Activated T-helper 1 cell treated with Interleukin-2 at 50 U/mL for 16 hours (primary cell): ENCODE data around the gene SCN7A.
"Not testable (repeated sequence)": the region's sequence is repeated elsewhere in the genome, so short reads cannot be mapped to it uniquely, and the experiment has no call there.

Source experiments
- DNase-seq: peaks from one replicate; pipeline ENCODE4 v3.0.0-alpha.2; 2020; ENCODE audit warnings: low read depth

SCN7A gene

GRCh38 chr2:166454006-166454595 is 39.9 kb downstream of the SCN7A start:
- DNase-seq: no peak

DNA sequence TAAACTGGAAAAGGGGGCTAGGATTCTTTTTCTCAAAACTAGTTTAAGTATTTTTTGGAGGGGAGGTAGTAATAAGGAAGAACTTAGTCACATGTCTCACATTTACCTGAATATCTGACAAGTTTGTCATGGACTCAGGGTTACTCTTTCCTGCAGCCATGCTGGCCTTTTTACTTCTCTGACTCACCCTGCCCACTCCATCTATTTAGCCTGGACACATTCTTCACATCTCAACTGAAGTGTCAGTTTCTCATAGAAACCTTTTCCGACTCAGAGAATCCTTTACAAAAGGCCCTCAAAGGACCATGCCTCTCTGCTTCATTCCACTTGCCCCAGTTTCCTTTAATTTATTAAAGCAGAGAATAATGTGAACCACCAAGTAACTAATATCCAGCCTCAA is 42.6 kb downstream of the SCN7A start:
- DNase-seq: no peak

GRCh38 chr2:166449439-166449838 is 44.6 kb downstream of the SCN7A start:
- no peak for DNase-seq

DNA sequence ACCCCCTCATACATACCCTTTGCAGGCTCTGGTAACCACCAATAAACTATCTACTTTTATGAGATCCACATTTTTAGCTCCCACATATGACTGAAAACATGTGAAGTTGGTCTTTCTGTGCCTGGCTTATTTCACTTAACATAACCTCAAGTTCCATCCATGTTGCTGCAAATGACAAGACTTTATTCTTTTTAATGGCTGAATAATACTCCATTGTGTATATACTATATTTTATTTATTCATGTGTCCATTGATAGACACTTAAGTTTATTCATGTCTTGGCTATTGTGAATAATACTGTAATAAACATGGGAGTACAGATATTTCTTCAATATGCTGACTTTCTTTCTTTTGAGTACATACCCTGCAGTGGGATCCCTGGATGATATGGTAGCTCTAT is 45.9 kb downstream of the SCN7A start:
- DNase-seq: no peak

- DNase-seq: no peak
Measured at GRCh38 chr2:166444306-166444705, 49.7 kb downstream of the SCN7A start.

- no peak for DNase-seq
Measured at GRCh38 chr2:166440313-166440712, 53.7 kb downstream of the SCN7A start.

- no peak for DNase-seq
Measured at GRCh38 chr2:166439078-166439477, 55.0 kb downstream of the SCN7A start.

DNA sequence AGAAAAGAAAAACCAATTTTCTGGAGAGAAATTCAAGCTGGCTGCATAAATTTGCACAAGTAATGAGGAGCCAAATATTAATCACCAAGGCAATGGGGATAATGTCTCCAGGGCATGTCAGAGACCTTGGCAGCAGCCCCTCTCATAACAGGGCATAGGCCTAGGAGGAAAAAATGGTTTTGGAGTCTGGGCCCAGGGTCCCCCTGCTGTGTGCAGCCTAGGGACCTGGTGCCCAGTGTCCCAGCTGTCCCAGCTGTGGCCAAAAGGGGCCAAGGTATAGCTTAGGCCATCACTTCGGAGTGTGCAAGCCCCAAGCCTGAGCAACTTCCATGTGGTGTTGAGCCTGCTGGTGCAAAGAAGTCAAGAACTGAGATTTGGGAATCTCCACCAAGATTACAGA is 57.1 kb downstream of the SCN7A start:
- no peak for DNase-seq

- DNase-seq: no peak
Measured at GRCh38 chr2:166436189-166436588, 57.9 kb downstream of the SCN7A start.

DNA sequence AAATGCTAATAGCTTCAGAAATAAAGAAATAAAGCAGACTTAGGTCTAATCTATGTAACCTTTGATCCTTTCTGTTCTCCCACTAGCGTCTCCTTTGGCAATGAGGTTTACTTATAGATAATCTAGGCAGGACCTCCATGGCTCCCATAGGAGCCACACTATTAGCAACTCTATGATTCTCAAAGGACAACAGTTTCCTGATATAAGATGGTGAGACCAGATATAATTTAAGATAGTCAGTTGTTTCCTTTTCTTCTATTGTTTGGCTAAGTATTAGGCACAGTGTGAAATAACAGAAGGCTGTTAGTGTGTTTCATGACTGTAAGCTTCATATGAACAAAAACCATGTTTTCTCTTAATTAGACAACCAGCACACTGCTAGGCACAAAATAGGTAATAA is 59.6 kb downstream of the SCN7A start:
- no peak for DNase-seq

DNA sequence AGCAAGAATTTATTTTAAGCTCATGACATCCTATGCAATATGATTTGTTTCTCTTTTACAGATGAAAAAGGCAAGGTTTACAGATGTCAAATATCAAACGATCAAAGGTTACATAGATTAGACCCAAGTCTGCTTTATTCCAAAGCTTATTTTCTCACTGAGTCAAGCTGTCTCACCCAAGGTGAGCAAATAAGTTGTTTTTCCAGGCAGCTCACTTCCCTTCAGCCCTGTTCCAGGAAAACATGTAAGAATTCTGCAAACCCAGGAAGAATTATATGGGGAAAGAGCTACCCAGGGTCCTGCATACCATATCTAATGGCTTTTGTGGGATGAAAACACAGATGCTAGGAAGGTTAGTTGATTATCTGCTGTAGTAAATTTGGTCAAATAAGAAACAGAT is 60.6 kb downstream of the SCN7A start:
- no peak for DNase-seq

DNA sequence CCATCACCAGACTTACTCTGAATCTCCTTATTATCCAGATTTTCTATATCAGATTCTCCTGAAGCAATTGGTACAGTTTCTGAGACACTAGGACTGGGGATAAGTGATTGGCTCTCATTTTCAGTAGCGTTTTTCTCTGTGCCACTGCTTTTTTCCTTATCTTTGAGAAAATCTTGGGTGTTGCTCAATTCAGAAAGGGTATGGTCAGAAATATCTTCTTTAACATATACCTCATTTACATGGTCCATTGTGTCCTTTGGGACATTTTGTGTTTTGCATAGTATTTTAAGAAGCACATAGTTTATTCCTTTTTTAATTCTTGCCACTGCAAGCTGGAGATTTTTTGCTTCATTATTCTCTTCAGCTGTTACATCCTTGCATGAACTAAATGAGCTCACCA is 61.7 kb downstream of the SCN7A start:
- no peak for DNase-seq

DNA sequence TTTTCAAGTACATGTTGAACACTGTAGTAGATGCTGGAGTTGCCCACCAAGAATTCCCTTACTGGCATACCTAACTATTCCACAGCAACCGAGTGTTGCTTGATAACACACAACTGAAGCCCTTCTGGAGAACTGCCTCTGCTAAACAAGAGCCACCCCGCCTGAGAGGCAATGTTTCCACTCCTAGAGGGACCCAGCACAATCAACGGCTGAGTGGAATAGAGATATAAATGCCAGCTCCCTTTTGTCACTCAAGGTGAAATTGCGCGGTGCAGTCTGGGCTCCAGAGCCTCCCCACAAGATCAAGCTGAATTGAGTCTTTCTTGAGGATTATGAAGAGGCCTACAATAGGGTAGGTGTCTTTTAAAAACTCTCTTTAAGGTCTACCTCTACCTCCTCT is 69.2 kb downstream of the SCN7A start:
- no peak for DNase-seq

- DNase-seq: no peak
Measured at GRCh38 chr2:166419616-166419934, 74.5 kb downstream of the SCN7A start.

GRCh38 chr2:166418853-166419615 is 75.0 kb downstream of the SCN7A start:
- DNase-seq: no peak

DNA sequence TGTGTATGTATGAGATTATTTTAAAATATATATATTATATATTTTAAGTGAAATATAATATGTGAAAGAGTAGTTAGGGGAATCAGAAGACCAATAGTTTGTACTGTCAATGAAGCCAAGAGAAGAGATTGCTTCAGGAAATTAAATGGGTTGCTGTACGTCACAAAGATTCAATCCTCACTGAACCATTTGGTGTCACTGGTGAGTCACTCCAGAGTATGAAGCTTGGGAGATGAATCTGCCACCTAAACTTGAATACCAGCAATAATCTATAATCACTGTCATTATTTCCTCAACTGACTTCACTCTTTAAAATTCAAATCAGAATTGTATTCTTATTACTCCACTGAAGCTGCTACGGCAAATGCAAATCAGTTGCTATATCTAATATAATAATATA is 76.4 kb downstream of the SCN7A start:
- no peak for DNase-seq

GRCh38 chr2:166413255-166413654 is 80.8 kb downstream of the SCN7A start:
- no peak for DNase-seq

GRCh38 chr2:166411473-166412230 is 82.4 kb downstream of the SCN7A start:
- DNase-seq: no peak

- no peak for DNase-seq
Measured at GRCh38 chr2:166410828-166411472, 83.1 kb downstream of the SCN7A start.

DNA sequence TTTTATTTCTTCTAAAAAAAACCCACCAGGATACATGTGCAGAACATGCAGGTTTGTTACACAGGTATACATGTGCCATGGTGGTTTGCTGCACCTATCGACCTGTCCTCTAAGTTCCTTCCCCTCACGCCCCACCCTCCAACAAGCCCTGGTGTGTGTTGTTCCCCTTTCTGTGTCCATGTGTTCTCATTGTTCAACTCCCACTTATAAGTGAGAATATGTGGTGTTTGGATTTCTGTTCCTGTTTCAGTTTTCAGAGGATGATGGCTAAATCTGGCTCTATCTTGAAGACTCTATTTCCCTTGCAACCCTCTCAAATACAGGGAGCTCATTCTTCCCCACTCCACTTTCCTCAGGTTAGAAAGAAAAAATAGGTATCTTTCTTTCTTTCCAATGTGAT is 86.3 kb downstream of the SCN7A start:
- not testable (repeated sequence) for DNase-seq

DNA sequence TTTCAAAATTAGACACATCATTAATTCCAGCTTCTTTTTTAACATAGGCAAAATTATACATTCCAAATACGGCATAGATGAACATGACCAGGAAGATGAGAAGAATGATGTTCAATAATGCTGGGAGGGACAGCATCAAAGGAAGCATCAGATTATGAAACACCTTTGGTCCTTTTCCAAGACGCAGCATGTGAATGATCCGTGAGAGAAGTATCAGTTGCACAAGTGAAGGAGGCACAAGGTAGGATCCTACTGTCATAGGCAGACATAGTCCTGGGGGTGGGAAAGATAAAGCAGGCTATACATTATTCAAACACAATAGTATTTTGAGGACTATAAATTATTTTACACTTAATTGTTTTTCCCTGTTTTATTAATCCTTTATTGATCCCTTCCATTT is 87.7 kb downstream of the SCN7A start:
- DNase-seq: no peak

GRCh38 chr2:166405569-166405926 is 88.5 kb downstream of the SCN7A start:
- DNase-seq: no peak
